COLO668 (cell line): ENCODE measurements around the gene MS4A12.
"Not testable (repeated sequence)": the region's sequence is repeated elsewhere in the genome, so short reads cannot be mapped to it uniquely, and the experiment has no call there.

Experiments used
- DNase-seq: peaks from one replicate; lab custom pipeline; 2025; ENCODE audit not compliant: unreplicated experiment; lab: John Stamatoyannopoulos, UW

Gene MS4A12

DNA sequence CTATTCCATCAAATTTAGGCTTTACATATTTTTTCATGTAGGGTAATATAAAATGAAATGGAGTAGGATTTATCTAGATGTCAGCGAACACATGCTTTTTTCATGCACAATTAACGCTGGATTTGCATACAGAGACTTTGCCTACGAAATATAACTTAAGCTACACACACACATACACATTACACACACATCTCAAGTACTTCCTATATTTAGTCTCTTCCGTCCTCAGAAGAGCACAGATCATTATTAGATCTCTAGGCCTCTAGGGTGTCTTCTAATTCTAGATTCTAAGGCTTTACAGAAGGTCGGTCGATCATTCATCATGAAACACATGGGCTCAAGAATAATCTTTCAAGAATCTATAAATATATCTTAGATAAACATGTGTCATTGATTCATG lies 18.8 kb downstream of the MS4A12 start:
- DNase-seq, result no peak

DNA sequence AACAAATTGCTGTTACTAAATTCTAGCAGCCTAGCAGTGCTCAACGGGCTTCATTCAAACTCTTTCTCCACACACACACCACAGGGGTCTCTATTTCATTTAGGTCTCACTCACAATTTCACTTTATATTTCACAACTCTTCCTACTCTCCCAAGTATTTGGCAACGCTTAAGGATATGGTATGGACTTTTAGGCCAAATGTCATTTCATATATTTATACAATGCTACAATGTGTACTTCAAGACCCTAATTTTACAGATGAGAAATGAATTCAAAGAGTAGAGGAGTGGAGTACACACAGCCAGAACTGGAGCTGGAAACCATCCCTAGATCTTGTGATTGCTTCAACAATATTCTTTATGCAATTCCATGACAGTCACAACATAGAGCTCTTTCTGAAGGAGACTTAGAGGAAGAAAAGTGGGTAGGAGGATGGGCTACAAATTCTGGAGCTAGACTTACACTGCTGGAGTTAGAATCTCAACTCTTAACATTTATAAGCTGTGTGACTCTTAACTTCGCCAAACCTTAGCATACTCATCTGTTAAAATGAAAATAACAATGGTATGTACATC lies 20.2 kb downstream of the MS4A12 start:
- no peak for DNase-seq

DNA sequence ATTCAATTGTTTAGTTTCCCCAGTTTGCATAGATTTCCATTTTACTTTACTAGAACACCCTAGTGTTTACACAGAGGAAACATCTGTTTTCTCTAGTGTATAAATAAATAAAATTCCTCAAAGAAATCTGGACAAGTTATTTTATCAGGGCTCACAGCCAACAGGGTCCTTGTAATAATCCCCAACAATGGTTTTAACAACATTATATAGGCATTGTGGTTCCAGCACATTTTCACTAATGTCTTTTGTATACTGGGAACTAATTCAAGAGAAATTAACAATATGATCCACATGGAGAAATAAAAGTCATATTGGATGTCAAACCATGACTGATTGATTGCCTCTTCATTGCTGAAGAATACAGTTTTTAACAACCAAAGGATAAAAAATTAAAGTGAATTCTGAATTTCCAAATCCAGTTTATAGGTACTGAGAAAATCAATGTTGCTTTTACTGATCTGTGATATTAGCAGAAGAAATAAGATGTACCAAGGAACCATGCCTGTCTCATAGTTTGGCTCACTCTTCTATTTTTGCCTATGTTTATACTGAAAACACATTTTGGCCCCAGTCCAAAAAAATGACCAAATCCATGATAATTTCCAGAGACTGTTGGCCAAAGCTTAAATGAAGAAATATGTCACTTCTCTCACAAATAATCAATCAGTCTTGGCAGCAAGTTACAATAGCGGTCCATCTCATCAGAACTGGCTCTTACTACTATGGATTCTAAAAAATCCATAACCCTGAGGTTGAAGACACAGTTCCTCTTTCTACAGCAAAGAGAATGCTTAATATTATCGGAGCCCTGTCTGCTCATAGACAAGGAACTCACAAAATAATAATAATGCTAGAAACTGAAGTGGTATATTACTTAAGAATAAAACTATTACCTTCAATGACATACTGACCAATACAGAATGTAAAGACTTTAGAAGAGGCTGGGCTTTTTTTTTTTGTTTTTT lies 21.2 kb downstream of the MS4A12 start:
- DNase-seq, result no peak

DNA sequence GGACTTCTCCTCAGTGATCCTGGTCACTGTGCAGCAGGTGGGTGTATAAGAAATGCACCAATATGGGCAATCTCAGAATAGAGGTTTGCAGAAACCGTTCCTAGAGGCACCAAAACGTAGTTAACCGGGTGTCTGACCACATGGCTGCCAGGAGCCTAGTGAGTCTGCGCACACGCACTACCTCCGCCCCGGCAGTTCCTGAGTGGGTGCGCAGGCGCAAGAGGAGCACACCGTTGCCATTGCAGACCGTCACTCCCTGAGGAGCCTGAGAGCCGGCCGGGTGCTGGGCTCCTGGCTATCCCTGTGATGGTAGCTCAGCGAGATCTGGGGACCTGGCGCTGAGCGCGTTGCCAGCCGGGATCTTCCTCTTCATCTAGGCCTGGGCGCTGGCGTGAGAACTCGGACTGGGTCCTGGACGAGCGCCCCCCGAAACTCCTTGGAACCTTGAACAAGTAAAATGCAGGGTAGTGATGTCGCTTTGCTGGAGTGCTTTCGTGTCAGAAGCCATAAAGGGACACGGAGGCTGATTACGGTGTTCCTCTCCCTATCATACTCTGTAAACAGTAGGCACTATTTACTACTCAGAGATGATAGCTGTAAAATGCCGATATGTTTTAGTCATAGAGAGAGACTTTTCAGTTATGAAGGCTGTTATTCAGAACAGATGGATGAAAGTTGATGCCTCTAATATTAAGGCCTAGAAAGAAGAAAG lies 22.7 kb downstream of the MS4A12 start, which contains the start of gene MS4A13:
MS4A13 (plus strand) TSS at position 249 of the 712 bp plus-strand sequence. CDS start 2,692 bp downstream, outside the sequence.
- no peak for DNase-seq

DNA sequence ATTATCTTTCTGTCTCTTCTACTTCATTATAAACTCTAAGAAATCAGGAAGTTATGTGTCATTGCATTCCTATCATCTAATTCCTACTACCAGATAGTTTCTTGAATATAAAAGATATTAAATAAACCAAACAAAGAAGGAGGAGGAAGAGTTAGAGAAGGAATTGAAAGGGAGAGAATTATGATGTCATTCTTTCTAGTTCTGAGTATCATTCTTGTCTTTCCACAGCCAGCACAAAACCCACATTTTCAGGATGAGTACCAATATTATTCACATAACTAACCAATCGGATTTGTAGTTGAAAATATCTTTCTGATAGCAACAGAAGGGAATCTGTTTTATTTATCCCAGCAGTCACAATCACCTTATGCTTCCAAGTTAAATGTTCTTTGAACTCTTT lies 35.9 kb downstream of the MS4A12 start:
- DNase-seq, result no peak

DNA sequence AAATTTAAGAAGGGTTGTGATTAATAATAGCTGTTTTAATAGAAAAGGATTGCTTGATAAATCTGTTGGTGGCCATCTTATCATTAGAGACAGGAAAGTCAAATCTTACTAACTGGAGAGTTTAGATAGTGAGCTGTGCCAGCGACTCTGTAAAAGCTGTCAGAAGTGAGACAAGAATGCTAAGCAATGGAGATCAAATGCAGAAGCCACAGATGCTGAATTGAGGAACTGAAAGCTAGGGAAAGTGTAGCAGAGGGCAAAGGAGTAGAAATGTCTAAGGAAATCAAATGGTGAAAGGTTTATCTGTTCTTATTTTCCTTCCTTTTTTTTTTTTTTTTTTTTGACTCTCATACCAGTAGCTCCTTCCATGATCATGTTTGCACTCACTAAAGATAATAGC lies 36.4 kb downstream of the MS4A12 start:
- DNase-seq, result no peak

DNA sequence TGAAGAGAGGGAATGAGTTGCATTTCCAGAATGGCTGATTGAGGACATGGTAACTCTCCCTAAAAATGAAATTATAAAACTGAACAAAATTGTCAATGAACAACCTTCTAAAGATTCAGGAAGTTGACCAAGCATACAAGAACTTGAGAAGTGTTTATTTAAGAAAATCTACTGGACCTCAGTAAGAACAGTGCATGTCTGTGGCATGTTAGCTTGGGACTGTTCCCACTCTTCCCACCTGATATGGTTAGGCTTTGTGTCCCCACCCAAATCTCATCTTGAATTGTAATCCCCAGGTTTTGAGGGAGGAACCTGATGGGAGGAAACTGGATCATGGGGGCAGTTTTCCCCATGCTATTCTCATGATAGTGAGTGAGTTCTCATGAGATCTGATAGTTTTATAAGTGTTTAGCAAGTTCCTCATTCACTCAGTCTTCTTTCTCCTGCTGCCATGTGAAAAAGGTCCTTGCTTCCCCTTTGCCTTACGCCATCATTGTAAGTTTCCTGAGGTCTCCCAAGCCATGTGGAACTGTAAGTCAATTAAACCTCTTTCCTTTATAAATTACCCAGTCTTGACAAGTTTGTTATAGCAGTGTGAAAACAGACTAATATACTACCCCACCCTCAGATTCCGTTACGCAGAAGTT lies 38.0 kb downstream of the MS4A12 start:
- DNase-seq, result no peak

DNA sequence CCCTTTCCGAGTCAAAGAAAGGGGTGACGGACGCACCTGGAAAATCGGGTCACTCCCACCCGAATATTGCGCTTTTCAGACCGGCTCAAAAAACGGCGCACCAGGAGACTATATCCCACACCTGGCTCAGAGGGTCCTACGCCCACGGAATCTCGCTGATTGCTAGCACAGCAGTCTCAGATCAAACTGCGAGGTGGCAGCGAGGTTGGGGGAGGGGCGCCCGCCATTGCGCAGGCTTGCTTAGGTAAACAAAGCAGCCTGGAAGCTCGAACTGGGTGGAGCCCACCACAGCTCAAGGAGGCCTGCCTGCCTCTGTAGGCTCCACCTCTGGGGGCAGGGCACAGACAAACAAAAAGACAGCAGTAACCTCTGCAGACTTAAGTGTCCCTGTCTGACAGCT lies 39.8 kb downstream of the MS4A12 start:
- DNase-seq, result not testable (repeated sequence)

DNA sequence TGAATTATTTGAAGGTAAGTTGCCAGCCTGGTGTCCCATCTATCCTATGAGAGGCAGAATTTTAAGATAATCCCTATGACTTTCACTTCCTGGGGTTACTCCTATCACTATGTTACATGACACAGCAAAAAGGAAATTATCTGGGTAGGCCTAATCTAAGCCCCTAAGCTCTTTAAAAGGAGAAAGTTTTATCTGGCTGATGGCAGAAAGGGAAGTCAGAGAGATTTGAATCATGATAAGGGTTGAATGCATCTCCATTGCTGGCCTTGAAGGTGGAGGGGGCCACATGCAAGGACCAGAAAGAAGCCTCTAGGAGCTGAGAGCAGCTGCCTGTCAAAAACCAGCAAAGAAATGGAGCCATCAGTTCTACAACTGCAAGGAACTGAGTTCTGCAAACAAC lies 46.0 kb downstream of the MS4A12 start:
- not testable (repeated sequence) for DNase-seq

DNA sequence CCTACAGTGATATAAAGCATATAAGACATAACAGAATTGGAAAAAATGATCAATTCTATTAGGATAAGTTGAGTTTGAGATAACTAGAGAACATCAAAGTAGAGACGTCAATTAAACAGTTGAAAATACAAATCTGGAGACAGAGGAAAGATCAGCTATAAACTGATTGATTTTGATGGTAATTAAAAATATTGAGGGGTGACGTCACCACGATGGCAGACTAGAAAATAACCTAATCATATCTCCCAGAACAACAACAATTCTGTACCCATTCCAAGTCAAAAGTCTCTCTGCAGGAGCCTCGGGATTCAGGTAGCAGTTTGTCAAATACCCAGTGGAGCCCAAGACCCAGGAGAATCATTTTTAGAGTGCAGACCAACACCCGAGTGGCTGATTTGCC lies 51.5 kb downstream of the MS4A12 start:
- DNase-seq, result no peak
